KMS-11 (cell line): ENCODE results near the gene HES6.

Experiments used
- H2AFZ ChIP-seq: fragments of 200-600 bp; sonication (generic); 2 replicates; pipeline ENCODE4 v1.6.1; 2016; ENCODE audit warnings: antibody characterized with exemption, mixed run types, low read depth
- H3K27ac ChIP-seq: fragments of 200-600 bp; sonication (generic); 2 replicates; pipeline ENCODE4 v1.6.1; 2016; ENCODE audit warnings: mild to moderate bottlenecking, mixed run types
- H3K27me3 ChIP-seq: fragments of 200-600 bp; sonication (generic); 2 replicates; pipeline ENCODE4 v1.6.1; 2017; ENCODE audit warnings: mild to moderate bottlenecking, low read depth, mixed run types, moderate library complexity; ENCODE audit not compliant: insufficient read depth
- H3K36me3 ChIP-seq: fragments of 200-600 bp; sonication (generic); 2 replicates; pipeline ENCODE4 v1.6.1; 2017; ENCODE audit warnings: mild to moderate bottlenecking, mixed run types; ENCODE audit not compliant: insufficient read depth
- H3K4me1 ChIP-seq: fragments of 200-600 bp; sonication (generic); 2 replicates; pipeline ENCODE4 v1.6.1; 2016; ENCODE audit warnings: mild to moderate bottlenecking, low read depth, mixed run types; ENCODE audit not compliant: poor library complexity, severe bottlenecking
- H3K4me2 ChIP-seq: fragments of 200-600 bp; sonication (generic); 2 replicates; pipeline ENCODE4 v1.7.0; 2016; ENCODE audit warnings: mild to moderate bottlenecking, mixed run types
- H3K4me3 ChIP-seq: fragments of 200-600 bp; sonication (generic); IDR thresholded peaks from 2 replicates; pipeline ENCODE4 v1.6.1; 2017; ENCODE audit warnings: low read depth, low read length, mixed read lengths; ENCODE audit not compliant: insufficient read depth
- H3K79me2 ChIP-seq: fragments of 200-600 bp; sonication (generic); 2 replicates; pipeline ENCODE4 v1.6.1; 2016; ENCODE audit warnings: low read depth, mixed run types; ENCODE audit not compliant: insufficient read depth
- H3K9ac ChIP-seq: fragments of 200-600 bp; sonication (generic); 2 replicates; pipeline ENCODE4 v1.6.1; 2016; ENCODE audit warnings: mild to moderate bottlenecking, mixed run types
- H4K20me1 ChIP-seq: fragments of 200-600 bp; sonication (generic); 2 replicates; pipeline ENCODE4 v1.6.1; 2016; ENCODE audit warnings: mild to moderate bottlenecking, mixed run types; ENCODE audit not compliant: insufficient read depth
- TF ChIP-seq, protein P1 (sequence below): fragments of 200-600 bp; sonication (generic); conservative IDR thresholded peaks from 2 replicates; pipeline ENCODE4 v1.6.1; 2017; ENCODE audit warnings: low read depth, mild to moderate bottlenecking, antibody characterized with exemption, low read length, moderate library complexity, mixed read lengths

Gene HES6

DNA sequence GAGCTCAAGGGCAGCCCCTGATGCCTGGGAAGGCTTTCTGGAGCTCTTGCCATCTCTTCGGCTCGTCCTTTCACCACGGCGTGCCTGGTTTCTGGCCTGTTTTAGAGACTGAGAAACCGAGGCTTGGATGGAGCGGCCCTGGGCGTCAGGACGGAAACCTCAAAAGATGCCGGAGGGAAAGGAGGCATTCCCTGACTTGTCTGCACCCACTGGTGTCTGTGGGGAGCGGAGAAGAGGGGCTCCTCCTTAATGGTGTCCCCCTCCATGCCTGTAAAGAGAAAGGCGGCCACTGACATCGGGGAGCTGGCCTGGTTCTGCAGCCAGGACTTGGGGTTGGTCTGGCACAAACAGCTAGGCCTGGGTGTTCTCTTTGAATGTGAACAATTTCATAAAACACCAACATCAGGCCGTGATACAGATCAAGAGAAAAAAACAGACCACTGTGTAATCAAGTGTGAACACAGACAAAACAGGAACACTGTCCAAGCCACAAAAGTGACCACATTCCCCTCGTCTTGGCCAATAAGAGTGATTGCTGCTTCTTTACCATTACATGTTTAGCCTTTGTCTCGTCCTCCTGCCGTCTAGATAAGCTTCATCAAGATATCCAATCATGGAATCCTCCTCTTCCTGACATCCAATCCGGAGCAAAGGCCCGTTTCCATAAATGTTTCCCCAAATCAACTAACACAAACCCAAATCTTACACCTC, 35.7 kb downstream of the HES6 start:
- peaks cover 40% of the 10 kb centered on the region for H3K79me2 ChIP-seq
- peak overlapping the region; percentile 91 for H3K4me2 ChIP-seq
- H3K27me3 ChIP-seq = no peaks in the 10 kb centered on the region
- H3K9ac ChIP-seq = peak overlapping the region; percentile 45; the same call in 1 of the 2 replicates
- H2AFZ ChIP-seq = peak overlapping the region; percentile 98
- H3K4me1 ChIP-seq = peaks cover 52% of the 10 kb centered on the region
- TF ChIP-seq, protein P1, sequence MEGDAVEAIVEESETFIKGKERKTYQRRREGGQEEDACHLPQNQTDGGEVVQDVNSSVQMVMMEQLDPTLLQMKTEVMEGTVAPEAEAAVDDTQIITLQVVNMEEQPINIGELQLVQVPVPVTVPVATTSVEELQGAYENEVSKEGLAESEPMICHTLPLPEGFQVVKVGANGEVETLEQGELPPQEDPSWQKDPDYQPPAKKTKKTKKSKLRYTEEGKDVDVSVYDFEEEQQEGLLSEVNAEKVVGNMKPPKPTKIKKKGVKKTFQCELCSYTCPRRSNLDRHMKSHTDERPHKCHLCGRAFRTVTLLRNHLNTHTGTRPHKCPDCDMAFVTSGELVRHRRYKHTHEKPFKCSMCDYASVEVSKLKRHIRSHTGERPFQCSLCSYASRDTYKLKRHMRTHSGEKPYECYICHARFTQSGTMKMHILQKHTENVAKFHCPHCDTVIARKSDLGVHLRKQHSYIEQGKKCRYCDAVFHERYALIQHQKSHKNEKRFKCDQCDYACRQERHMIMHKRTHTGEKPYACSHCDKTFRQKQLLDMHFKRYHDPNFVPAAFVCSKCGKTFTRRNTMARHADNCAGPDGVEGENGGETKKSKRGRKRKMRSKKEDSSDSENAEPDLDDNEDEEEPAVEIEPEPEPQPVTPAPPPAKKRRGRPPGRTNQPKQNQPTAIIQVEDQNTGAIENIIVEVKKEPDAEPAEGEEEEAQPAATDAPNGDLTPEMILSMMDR = no peak
- no peak overlapping the region for H3K4me3 ChIP-seq
- H3K36me3 ChIP-seq = no peaks in the 10 kb centered on the region
- peak overlapping the region; percentile 55 for H3K27ac ChIP-seq
- peaks cover 20% of the 10 kb centered on the region for H4K20me1 ChIP-seq

DNA sequence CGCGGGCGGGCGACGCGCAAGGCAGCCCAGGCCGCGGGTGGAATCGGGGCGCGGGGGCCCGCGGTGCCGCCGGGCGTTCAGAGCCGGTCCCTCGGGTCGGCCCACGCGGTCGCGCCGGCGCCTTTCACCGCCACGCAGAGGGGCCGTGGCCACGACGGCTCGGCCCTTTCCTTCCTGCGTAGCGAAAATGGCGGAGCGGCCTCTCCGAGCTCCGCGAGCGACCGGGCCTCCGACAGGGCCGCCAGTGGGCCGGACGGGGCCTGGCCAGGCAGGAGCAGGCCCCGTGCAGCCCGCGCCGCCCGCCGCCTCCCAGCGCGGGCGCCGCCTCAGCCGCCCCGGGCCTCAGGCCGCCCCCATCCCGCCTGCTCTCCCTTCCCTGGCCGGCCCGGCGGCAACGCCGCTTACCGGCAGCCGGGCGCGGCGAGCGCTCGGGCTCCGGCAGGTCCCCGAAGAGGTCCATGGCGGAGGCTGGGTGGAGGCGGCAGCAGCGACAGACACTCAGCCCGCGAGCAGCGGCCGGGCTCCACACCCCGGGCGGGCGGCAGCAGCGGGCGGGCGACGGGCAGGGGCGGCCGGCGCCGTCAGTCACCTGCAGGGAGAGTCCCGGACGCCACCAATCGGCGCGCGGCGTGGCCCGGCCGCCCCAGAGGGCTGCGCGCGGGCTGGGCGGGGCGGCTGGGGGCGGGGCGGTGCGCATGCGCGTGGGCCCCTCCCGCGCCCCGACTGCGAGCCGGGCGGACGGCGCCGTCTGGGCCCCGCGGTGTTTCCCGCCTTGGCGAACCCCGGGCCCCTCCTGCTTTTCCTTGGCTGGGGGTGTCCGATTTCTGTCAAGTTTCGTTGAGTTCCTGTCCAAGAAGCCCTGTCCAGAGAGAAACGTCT, 36.5 kb downstream of the HES6 start, which contains the start of gene ILKAP:
Gene ILKAP, minus strand, starts transcription at position 602 of the 879 bp plus-strand sequence. Its CDS starts 142 bp downstream, at position 460.
- Histone ChIP-seq H3K4me1 (peaks cover 58% of the 10 kb centered on the region), H3K4me2 (peak within 1 kb of the TSS; percentile 97), H3K4me3 (peak within 1 kb of the TSS; percentile 81), H3K79me2 (peaks cover 48% of the 10 kb centered on the region), H2AFZ (peak within 1 kb of the TSS; percentile 98), H3K27me3 (no peaks in the 10 kb centered on the region), H3K27ac (peak within 1 kb of the TSS; percentile 69), H3K36me3 (no peaks in the 10 kb centered on the region), H4K20me1 (peaks cover 20% of the 10 kb centered on the region), H3K9ac (peak within 1 kb of the TSS; percentile 81)
- TF ChIP-seq, protein P1 = no peak

DNA sequence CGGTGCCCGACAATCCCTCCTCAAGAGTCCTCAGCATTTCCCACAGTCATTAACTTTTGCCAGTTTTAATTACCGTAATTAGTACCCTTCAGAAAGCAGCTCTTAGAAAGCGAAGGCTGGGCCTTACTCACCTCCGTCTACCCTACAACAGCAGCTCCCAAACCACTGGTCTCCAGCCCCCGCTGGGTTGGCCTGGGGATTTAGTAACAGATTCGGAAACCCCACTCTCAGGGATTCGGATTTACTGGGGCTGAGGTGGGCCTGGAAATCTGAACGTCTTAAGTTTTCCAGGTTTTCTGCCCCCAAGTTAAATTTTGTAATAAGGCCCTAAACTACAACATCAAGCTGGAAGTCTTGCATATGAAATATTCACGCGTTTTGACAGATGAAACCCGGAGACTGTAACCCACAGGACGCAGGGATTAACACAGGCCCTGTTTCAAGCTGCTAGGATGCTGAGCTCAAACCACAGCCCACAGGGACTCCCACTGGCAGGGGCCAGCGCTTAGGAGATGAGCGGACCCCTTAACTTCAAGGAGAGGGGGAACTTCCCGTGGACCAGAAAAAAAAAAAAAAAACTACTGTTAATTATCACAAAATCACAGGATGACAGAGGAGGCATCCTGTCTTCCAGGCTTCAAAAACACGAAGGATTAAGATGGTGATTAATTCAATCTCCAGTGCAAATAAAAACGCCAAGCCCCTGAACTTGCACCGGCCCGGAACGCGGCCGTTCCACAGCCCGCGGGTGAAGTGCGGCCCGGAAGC, 37.3 kb downstream of the HES6 start:
- H3K27me3 ChIP-seq = no peaks in the 10 kb centered on the region
- H3K4me1 ChIP-seq = peaks cover 52% of the 10 kb centered on the region
- H3K4me3 ChIP-seq = peak overlapping the region; percentile 81
- TF ChIP-seq, protein P1 = no peak
- H3K9ac ChIP-seq = peak overlapping the region; percentile 81
- H3K79me2 ChIP-seq = peaks cover 56% of the 10 kb centered on the region
- peak overlapping the region; percentile 69 for H3K27ac ChIP-seq
- H3K36me3 ChIP-seq = no peaks in the 10 kb centered on the region
- peaks cover 26% of the 10 kb centered on the region for H4K20me1 ChIP-seq
- H2AFZ ChIP-seq = peak overlapping the region; percentile 29; the same call in 1 of the 2 replicates
- peak overlapping the region; percentile 97 for H3K4me2 ChIP-seq

DNA sequence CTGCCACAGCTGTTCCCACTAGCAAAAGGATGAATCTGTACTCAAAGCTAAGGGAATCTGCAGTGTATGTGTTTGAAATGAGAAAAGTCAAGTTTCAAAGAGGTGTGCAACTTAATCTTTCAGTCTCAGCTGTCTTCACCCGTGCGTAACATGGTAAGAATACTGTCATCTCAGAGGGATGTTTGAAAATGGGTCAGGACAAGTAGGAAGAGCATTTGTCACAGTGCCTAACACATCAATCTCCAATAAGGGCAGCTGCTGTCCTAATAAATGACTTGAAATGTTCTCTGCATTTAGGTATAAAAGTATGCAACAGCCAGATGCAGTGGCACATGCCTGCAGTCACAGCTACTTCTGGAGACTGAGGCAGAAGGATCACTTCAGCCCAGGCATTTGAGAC, 49.4 kb downstream of the HES6 start:
- H3K4me2 ChIP-seq = no peak overlapping the region
- no peak overlapping the region for H2AFZ ChIP-seq
- no peak overlapping the region for H3K9ac ChIP-seq
- no peaks in the 10 kb centered on the region for H4K20me1 ChIP-seq
- H3K27ac ChIP-seq = no peak overlapping the region
- peaks cover 14% of the 10 kb centered on the region; the same call in 1 of the 2 replicates for H3K79me2 ChIP-seq
- no peak overlapping the region for H3K4me3 ChIP-seq
- no peaks in the 10 kb centered on the region for H3K4me1 ChIP-seq
- no peaks in the 10 kb centered on the region for H3K27me3 ChIP-seq
- TF ChIP-seq, protein P1 = no peak
- peaks cover 37% of the 10 kb centered on the region; the same call in 1 of the 2 replicates for H3K36me3 ChIP-seq
